GM12874 (cell line): ENCODE data around the gene CCSER2.

Experiments used
- TF ChIP-seq, protein P1 (sequence below): IDR thresholded peaks from 2 replicates; pipeline ENCODE4 v1.5.1; 2011; ENCODE audit warnings: low read depth, mild to moderate bottlenecking, control low read depth, low read length, moderate library complexity; ENCODE audit not compliant: insufficient read depth

Gene CCSER2

DNA sequence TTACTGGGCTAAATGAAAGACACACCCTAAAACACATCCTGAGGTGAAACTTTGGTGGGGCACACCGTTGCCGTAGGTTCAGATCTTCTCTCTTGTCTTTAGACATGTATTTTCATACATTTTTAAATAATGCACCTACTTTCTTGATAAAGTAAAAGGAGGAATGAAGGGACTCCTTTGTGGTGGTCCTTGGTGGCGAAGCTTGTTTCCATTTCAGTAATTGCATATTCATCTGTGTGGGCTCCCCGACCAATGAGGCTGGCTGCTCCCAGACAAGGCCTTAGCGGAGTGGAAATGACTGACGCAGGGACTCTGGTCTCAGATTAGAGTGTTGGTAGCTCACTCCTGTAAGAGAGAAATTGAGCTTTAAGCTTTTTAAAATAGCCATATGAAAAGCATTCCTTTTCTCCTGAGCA is 815 bp downstream of the CCSER2 start:
- TF ChIP-seq, protein P1, sequence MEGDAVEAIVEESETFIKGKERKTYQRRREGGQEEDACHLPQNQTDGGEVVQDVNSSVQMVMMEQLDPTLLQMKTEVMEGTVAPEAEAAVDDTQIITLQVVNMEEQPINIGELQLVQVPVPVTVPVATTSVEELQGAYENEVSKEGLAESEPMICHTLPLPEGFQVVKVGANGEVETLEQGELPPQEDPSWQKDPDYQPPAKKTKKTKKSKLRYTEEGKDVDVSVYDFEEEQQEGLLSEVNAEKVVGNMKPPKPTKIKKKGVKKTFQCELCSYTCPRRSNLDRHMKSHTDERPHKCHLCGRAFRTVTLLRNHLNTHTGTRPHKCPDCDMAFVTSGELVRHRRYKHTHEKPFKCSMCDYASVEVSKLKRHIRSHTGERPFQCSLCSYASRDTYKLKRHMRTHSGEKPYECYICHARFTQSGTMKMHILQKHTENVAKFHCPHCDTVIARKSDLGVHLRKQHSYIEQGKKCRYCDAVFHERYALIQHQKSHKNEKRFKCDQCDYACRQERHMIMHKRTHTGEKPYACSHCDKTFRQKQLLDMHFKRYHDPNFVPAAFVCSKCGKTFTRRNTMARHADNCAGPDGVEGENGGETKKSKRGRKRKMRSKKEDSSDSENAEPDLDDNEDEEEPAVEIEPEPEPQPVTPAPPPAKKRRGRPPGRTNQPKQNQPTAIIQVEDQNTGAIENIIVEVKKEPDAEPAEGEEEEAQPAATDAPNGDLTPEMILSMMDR: no peak

DNA sequence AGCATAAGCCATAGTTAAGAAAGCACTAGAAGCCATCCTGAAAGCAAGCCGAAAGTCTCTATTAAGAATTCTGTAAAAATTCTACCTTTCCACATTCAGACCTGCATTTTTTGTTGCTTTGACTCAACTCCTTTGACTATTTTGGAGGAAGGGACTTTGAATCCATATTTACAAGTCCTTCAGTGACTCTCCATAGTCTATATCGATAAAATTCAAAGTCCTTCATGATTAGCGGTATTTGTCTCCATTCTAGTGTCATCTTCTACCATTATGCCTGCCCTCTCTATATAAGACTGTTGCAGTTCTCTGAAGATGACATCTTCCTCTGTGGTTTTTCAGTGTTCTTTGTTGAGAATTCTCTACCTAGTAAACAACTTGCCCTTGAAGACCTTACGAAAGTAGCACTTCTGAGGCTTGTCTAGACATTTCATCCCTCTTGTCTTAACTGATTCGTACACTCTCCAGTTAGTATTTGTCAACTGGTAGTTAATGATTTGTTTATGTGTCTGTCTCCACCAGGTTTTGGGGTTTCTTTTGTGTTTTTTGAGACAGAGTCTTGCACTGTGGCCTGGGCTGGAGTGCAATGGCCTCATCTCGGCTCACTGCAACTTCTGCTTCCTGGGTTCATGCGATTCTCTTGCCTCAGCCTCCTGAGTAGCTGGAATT is 1.7 kb downstream of the CCSER2 start:
- TF ChIP-seq, protein P1: no peak

DNA sequence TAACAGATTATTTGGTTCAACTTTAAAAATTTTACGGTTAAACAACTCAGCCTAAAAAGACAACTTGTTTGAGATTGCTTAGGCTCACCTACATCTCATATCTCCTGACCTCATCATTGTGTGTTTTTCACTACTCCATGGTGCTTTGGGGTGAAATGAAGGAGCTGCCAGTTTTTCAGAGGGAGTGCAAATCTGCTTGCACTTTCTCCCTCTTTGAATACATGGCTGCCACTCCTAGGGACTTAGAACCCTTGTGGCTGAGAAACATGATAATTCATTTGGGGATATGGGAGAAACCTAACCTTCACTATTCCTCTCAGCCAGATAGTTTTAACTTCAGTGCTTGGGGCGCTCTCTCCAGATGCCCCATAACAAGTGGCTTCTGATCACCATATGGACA is 2.7 kb downstream of the CCSER2 start:
- TF ChIP-seq, protein P1: no peak

DNA sequence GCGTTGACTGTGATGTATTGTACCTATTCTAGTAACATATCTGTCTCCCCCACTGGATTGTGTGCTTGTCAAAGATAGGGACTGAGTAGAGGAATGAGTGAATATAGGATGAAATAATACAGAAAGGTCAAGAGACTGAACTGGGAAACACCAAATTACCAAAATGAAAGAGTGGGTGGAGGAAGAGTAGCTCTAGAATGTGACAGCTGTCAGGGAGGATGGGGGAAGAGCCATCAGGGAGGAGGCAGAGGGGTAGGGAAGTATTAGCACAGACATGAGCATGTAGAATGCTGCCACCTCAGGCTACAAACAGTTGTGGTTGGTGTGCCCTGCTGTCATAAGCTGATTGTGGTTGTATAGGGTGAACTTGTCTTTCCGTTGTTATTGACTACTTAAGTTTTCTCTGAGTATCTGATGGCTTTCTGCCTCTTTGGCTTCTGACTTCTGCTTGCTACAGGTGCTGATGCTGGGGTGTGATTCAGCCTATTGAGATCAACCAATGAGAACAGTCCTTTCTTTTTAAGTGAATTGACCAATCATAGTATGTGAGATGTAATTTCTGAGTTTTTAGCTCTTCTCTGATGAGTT is 5.6 kb downstream of the CCSER2 start:
- TF ChIP-seq, protein P1: no peak

DNA sequence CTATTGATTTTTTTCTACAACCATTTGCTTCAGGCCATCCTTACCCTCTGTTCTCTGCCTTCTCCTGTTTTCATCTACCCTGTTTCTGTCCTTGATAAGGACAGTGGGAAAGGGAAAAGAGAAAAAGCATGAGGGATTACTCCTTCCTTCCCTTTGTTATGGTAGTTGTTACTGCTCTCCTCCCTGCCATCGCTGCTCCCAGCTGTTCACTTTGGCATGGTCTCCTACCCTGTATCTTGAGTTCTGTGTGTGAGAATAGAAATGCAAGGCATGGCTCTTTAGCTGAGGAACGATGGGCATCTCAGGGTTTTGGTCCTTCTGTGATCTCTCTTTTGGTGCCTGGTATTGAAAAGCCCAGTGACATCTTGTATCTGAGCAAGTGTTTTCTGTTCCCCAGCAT is 6.4 kb downstream of the CCSER2 start:
- TF ChIP-seq, protein P1: no peak

DNA sequence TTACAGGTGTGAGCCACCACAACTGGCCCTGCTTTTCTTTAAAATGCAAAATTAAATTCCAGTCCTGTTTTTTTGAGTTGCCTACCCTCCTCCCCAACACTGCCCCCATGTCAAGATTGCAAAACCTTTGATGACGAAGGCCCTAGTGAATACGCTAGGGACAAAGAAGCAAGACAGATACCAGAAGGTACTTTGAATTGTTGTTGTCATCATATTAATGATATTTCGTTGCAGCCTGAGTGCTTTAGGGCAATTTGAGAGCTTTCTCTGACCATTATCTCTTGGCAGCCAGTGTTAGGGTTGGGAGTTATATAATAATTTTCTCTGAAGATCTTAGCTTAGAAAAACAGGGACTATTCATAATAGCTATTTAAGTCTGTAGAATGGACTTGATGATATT is 7.1 kb downstream of the CCSER2 start:
- TF ChIP-seq, protein P1: no peak

DNA sequence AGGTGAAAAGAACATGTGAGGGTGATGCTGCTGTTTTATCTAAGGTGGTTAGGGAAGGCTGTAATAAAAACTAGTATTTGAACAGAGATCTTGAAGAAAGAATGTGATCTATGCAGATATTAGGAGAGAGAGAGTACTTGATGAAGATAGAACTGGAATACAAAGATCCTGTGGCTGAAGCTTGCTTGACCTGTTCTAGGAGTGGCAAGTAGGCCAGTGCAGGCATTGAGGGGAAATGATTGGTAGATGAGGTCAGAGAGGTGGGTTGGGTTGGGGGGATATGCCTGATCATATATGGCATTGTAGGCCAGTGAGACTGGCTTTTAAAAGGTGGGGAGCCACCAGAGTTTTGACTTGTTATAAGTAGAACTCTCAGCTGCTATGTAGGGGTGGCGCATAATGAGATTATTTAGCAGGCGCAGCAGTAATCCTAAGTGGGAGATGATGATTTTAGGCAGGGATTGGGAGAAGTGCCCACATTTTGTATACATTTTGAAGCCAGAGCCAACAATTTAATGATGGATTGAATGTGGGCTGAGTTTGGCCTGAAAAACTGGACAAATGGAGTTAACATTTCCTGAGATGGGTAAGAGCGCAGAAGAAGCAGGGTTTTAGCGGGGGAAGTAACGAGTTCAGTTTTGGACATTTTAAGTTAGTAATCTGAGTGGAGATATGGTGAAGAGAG is 8.2 kb downstream of the CCSER2 start:
- TF ChIP-seq, protein P1: no peak
